ENCODE data around the gene CDC7.
"Not testable (repeated sequence)": the region's sequence is repeated elsewhere in the genome, so short reads cannot be mapped to it uniquely, and the experiment has no call there.

CDC7 gene

GRCh38 chr1:91500756-91501522 lies at the start of gene CDC7:
CDC7 (plus strand) TSS chr1:91500851; CDS start chr1:91501717, 866 bp downstream.
- peak; percentile 81 for DNase-seq (ENCODE audit: low spot score)
- FAIRE-seq = peak; percentile 44

DNA sequence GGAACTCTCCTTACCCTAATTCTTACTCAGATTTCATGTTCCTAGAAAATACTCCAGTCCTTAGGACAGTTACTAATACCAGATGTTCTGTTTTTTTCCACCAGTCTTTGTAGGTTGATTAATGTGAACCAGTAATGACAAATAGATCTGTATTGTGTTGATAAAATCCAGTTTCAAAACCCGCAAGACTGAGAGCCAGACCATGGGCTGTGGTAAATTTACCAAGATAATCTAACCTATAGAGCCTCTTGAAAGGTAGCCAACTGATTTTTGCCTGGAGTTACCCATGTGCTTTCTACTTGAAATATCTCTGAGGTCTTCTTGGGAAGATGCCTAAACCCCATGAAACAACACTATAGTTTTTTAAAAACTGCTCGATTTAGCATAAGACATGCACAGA lies 46.5 kb upstream of the CDC7 start:
- FAIRE-seq (no peak), DNase-seq (ENCODE audit: low spot score) (no peak)

GRCh38 chr1:91455334-91455733 lies 45.3 kb upstream of the CDC7 start:
- no peak for DNase-seq (ENCODE audit: low spot score)
- no peak for FAIRE-seq

- FAIRE-seq (no peak), DNase-seq (ENCODE audit: low spot score) (no peak)
These were observed 44.8 kb upstream of the CDC7 start for GRCh38 chr1:91455896-91456295.

- not testable (repeated sequence) for FAIRE-seq; DNase-seq (ENCODE audit: low spot score)
These were observed 35.3 kb upstream of the CDC7 start for GRCh38 chr1:91465350-91465749.

- DNase-seq (ENCODE audit: low spot score) (no peak), FAIRE-seq (no peak)
These were observed 24.0 kb upstream of the CDC7 start for GRCh38 chr1:91476533-91477217.

DNA sequence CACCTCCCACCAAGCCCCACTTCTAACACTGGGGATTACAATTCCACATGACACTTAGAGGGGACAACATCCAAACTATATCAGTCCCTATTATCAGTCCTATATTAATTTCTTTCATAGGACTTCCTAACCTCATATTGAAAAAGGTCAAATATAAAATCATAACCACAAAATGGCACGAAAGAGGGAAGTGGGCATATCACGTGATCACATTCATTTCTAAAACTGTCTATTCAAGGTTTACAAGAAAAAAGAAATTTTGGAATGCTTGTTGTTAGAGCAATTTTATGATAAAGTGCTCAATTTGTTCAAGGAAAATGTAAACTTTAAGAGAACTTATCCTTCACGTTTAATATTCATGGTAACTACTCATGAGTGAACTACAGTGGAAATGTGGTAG lies 13.2 kb upstream of the CDC7 start:
- no peak for FAIRE-seq
- DNase-seq (ENCODE audit: low spot score) = no peak

- no peak for FAIRE-seq
These were observed 10.2 kb upstream of the CDC7 start for GRCh38 chr1:91490501-91490900.

GRCh38 chr1:91498035-91498434 lies 2.6 kb upstream of the CDC7 start:
- DNase-seq (ENCODE audit: low spot score) = no peak
- FAIRE-seq = no peak

More at GRCh38 chr1:91490501-91490900, 10.2 kb upstream of the CDC7 start:
- DNase-seq (ENCODE audit: low spot score) = no peak

DNA sequence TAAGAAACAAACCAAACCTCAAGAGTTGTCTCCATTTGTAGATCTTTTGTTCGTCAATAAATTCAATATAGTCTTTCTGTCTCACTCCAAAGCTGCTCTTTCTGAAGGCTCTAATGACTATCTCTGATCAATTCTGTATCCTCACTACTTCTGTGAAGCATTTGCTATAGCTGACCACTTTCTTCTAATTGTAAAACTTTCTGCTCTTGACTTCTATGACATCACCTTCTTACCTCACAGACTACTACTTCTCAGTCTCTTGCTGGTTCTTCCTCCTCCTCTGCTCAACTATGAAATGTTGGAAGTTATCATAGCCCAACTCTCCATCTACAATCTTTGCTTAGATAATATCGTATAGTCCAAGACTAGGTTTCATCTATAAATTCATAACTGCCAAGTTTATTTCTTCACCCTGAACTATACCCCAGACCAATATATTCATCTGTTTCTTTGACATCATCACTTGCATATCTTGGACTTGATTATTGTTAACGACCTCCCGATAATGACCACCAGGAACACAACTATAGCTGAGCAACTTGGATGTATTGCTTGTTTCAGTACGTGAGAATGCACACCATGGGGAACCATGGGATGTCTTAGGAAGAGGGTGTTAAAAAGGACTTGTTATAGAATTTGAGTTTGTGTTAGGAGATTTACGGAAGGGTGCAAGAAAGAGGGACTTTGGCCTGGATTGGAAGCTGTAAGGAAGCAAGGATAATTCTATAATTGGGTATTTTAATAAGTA lies 2.0 kb upstream of the CDC7 start:
- DNase-seq (ENCODE audit: low spot score) (no peak), FAIRE-seq (no peak)

DNA sequence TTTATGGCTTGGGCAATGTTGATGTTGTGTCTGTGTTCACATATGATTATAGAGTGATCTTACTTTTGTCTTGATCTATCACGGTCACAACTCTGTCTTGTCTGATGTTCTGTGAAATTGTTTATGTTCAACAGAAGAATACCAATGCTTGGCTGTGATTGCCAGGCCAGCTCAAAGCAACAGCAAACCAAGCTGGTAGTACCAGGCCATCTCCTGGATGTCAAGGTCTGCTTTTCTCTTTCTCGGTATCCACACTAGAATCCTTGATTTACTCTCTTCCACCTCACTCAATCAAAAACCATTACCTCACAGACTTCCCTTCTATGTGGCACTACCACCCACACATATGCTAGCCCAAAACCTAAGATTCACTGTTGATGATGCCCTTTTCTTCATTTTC lies 1.3 kb upstream of the CDC7 start:
- FAIRE-seq (no peak), DNase-seq (ENCODE audit: low spot score) (no peak)

DNA sequence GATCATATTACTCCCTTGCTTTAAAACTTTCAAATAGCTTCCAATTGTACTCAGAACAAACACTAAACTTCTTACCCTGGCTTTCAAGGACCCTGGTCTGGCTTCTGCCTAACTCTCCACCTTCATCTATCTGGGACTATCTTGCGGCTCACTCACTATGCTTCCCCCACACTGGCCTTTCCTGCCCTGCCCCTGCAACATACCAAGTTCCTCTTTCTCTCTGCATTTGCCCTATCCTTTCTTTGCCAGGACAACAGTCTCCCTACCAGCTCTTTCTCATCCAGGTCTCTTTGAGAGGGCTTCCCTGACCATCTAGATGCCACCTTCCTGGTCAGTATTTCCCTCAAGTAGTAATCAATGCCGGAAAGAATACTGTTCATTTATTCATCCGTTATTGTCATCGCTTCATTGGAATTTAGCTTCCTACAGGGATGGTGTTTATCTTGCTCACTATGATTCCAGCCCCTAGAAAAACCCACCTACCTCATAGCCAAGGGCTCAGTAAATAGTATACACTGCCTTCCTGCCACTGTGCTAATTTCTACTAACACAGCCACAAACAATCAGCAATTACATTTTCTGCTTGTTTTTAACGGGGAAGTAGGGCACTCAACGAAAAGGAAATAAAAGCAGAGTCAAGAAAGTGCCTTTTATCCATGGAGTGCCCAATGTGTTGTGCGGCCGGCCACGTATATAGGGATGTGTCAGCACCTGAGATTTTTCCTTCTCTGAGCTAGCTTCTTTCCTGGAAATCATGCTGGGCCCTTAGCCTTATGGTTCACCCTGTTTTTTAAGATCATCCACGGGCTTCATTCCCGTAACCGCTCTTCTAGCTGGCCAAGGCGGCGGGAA lies 521 bp upstream of the CDC7 start:
- no peak for FAIRE-seq
- DNase-seq (ENCODE audit: low spot score) = no peak

DNA sequence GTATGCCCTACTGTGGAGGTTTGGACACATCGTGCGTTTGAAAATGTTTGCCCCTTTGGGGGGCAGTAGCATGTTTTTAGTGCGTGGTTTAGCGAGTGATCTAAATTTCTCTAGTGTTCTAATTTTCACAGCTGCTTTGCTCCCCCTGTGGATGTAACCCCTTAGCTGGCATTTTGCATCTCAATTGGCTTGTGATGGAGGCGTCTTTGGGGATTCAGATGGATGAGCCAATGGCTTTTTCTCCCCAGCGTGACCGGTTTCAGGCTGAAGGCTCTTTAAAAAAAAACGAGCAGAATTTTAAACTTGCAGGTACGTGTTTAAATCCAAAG lies 836 bp downstream of the CDC7 start:
- FAIRE-seq (peak; percentile 33), DNase-seq (ENCODE audit: low spot score) (no peak)

GRCh38 chr1:91501971-91502671 lies 1.5 kb downstream of the CDC7 start:
- FAIRE-seq (no peak), DNase-seq (ENCODE audit: low spot score) (no peak)

- peak; percentile 13 for DNase-seq (ENCODE audit: low spot score)
- peak; percentile 14 for FAIRE-seq
These were observed 2.1 kb downstream of the CDC7 start for GRCh38 chr1:91502672-91503184.

GRCh38 chr1:91503332-91503900 lies 2.8 kb downstream of the CDC7 start:
- DNase-seq (ENCODE audit: low spot score) (no peak), FAIRE-seq (peak; percentile 11)

- DNase-seq (ENCODE audit: low spot score) (no peak), FAIRE-seq (no peak)
These were observed 3.4 kb downstream of the CDC7 start for GRCh38 chr1:91503975-91504530.

DNA sequence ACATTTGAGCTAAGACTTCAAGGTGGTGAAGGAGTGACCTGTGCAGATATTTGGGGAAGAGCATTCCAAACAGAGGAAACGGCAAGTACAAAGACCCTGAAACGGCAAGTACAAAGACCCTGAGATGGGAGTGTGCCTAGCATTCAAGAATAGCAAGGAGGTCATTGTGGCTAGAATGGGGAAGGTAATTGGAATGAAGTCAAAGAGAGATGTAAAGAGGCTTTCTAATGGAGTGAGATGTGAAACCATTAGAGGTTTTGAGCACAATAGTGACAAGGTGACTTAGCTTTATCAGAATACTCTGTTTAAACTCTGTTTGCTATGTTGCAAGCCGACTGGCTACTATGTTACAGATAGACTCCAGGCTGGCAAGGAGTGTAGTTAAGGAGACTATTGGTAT lies 4.4 kb downstream of the CDC7 start:
- no peak for FAIRE-seq
- no peak for DNase-seq (ENCODE audit: low spot score)

- FAIRE-seq (no peak), DNase-seq (ENCODE audit: low spot score) (no peak)
These were observed 5.4 kb downstream of the CDC7 start for GRCh38 chr1:91506071-91506470.

DNA sequence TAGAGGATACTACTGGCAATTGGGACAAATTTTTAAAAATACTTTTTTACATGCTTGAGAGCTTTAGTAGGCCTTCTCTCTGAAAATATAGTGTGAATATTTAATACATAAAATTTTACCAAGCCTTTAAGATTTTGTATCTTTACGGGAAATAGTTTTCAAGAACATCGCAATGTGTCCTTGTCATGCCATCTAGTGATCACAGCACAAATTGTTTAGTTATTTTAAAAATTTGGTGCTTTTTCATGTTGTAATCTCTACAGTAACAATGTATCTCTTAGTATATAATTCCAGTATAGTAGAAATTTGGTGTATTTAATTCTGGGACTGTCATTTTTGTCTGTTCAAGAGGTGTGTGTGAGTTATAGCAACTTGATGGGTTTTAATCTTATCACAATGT lies 6.7 kb downstream of the CDC7 start:
- FAIRE-seq (no peak), DNase-seq (ENCODE audit: low spot score) (no peak)
